HepG2 (cell line): ENCODE data around the gene ZNF491. TPM values are rescaled to one million over a fixed set of nuclear protein-coding genes. Genes with fewer than 3 reads are reported as not detected.
A peak's percentile ranks its signal among the peaks of the same experiment; 100 is the strongest.
"Not testable (repeated sequence)": the region's sequence is repeated elsewhere in the genome, so short reads cannot be mapped to it uniquely, and the experiment has no call there.

Experiments used
- ATAC-seq: fragments of 200-7000 bp; cut with Tn5 transposase; 3 replicates; pipeline ENCODE4 v1.9.1; 2020; ENCODE audit warnings: mild to moderate bottlenecking, moderate library complexity
- BruUV-seq: library from RNA; stranded (reverse); fragments of 400-500 nt; replicated peaks from 2 replicates; lab custom pipeline; 2021; lab: Mats Ljungman, UMichigan
- CTCF ChIA-PET: fragments of 300-600 bp; formaldehyde crosslinking; extraction: SDS; loops from one replicate; lab custom pipeline; 2021; ENCODE audit warnings: low total read pairs, inconsistent platforms, low intra/inter-chr PET ratio; lab: Yijun Ruan, JAX
- POLR2A ChIA-PET: fragments of 350-600 bp; sonication (Branson Sonifier 250); formaldehyde crosslinking; loops from one replicate; lab custom pipeline; 2020; ENCODE audit warnings: antibody characterized with exemption, inconsistent platforms; lab: Yijun Ruan, JAX
- DNase-seq: peaks from one replicate; pipeline ENCODE4 v3.0.0-alpha.2; 2015; ENCODE audit warnings: low spot score
- FAIRE-seq: peaks from 3 replicates; lab custom pipeline; 2011; peaks lifted over from hg19 to GRCh38; lab: Jason Lieb, UNC
- H2AFZ ChIP-seq: one replicate; pipeline ENCODE4 v1.6.1; 2011; ENCODE audit warnings: low read length, inconsistent platforms
- H3K27ac ChIP-seq: fragments of 300-600 bp; 3 replicates; pipeline ENCODE4 v1.8.0; 2011; ENCODE audit warnings: mixed run types, mild to moderate bottlenecking, mixed read lengths, low read length, inconsistent platforms; ENCODE audit not compliant: insufficient read depth; ENCODE audit errors: extremely low read length
- H3K27me3 ChIP-seq, 2 experiments: fragments of 200-600 bp in 1 of 2; 2 replicates in 1 of 2; 3 replicates in 1 of 2; pipeline versions ENCODE4 v1.6.0 to v1.8.0; 2011; ENCODE audit warnings: low read length in 2 of 2, mild to moderate bottlenecking in 2 of 2, moderate library complexity in 2 of 2, inconsistent platforms in 1 of 2; ENCODE audit not compliant: insufficient read depth in 2 of 2, control insufficient read depth in 1 of 2
- H3K36me3 ChIP-seq, 2 experiments: fragments of 200-600 bp in 1 of 2; replicated peaks in 1 of 2; 2 replicates in 1 of 2; 3 replicates in 1 of 2; pipeline versions ENCODE4 v1.5.1 to v1.8.0; 2011; ENCODE audit warnings: low read length in 2 of 2, inconsistent platforms in 1 of 2; ENCODE audit not compliant: insufficient read depth in 2 of 2, control insufficient read depth in 1 of 2
- H3K4me1 ChIP-seq: 2 replicates; pipeline ENCODE4 v1.5.1; 2012; ENCODE audit warnings: low read length, inconsistent platforms; ENCODE audit not compliant: insufficient read depth
- H3K4me2 ChIP-seq: 2 replicates; pipeline ENCODE4 v1.6.0; 2011; ENCODE audit warnings: low read depth, low read length, inconsistent platforms
- H3K4me3 ChIP-seq, 3 experiments: fragments of 200-600 bp in 1 of 3; sonication (generic), shearing (Covaris generic) in 1 of 3; replicated peaks in 1 of 3; 2 replicates each; pipeline ENCODE4 v1.5.1; 2011 to 2016; ENCODE audit warnings: low read length in 3 of 3, inconsistent platforms in 2 of 3, low read depth in 2 of 3, mild to moderate bottlenecking in 2 of 3, control low read depth in 1 of 3, mixed read lengths in 1 of 3; ENCODE audit not compliant: insufficient read depth in 1 of 3
- H3K79me2 ChIP-seq: one replicate; pipeline ENCODE4 v1.6.1; 2011; ENCODE audit warnings: low read length, inconsistent platforms; ENCODE audit not compliant: insufficient read depth
- H3K9ac ChIP-seq: 2 replicates; pipeline ENCODE4 v1.6.0; 2011; ENCODE audit warnings: mild to moderate bottlenecking, low read depth, low read length, inconsistent platforms; ENCODE audit not compliant: insufficient read depth
- H3K9me3 ChIP-seq: 2 replicates; pipeline ENCODE4 v1.5.1; 2012; ENCODE audit warnings: mild to moderate bottlenecking, low read length
- H4K20me1 ChIP-seq: 2 replicates; pipeline ENCODE4 v1.6.0; 2011; ENCODE audit warnings: inconsistent platforms, mild to moderate bottlenecking, low read length, moderate library complexity; ENCODE audit not compliant: insufficient read depth
- CEBPZ ChIP-seq: IDR thresholded peaks from 2 replicates; pipeline ENCODE4 v1.6.1; 2012; ENCODE audit warnings: low read length, improper control_type of control experiment
- CTCF ChIP-seq: sonication (generic); formaldehyde crosslinking; IDR thresholded peaks from 2 replicates; pipeline ENCODE4 v1.5.0; 2020; ENCODE audit warnings: mild to moderate bottlenecking, missing genetic modification reagents, moderate library complexity
- FOXA1 ChIP-seq, 2 experiments: fragments of 450-650 bp in 1 of 2; sonication (generic) in 1 of 2; formaldehyde crosslinking in 1 of 2; IDR thresholded peaks; 2 replicates each; pipeline versions ENCODE4 v1.4.0 to v1.6.1; 2016 to 2020; ENCODE audit warnings: missing genetic modification reagents in 1 of 2
- STAG1 ChIP-seq: sonication (generic); formaldehyde crosslinking; IDR thresholded peaks from 2 replicates; pipeline ENCODE4 v1.4.0; 2020; ENCODE audit warnings: missing genetic modification reagents
- ZNF362 ChIP-seq: sonication (generic); formaldehyde crosslinking; IDR thresholded peaks from 2 replicates; pipeline ENCODE4 v1.4.0; 2020; ENCODE audit warnings: missing genetic modification reagents, mild to moderate bottlenecking, borderline replicate concordance
- WGBS: methylation state at CpG from one replicate; pipeline ENCODE4 v1.1.6; 2017; ENCODE audit warnings: low lambda C conversion rate; 5-methylcytosine and 5-hydroxymethylcytosine counted together
- in situ Hi-C: cut with HindIII; loops from 2 replicates; pipeline ENCODE4 v1.10.0; 2017; ENCODE audit warnings: low pct_unique_long_range_greater_than_20kb; ENCODE audit not compliant: extremely low pct_ligation_motif_present
- intact Hi-C: fragments of 100-400 bp; cut with micrococcal nuclease; formaldehyde crosslinking; loops from one replicate; pipeline ENCODE4 v1.10.0; 2022; ENCODE audit not compliant: unreplicated experiment
- polyA plus RNA-seq, 8 experiments: library from polyadenylated mRNA; depleted of rRNA in 3 of 8; stranded (reverse) in 7 of 8; unstranded in 1 of 8; fragments of >200 nt; fragmentation: Illumina TruSeq in 4 of 8; extraction: Trizol in 4 of 8; gene quantifications; 2 replicates each; pipeline versions ENCODE4 v1.2.1 to v1.2.3, GENCODE V29; 2011 to 2016; ENCODE audit warnings: low read depth in 4 of 8, missing spikeins in 1 of 8, mixed read lengths in 1 of 8; ENCODE audit not compliant: insufficient read depth in 1 of 8
- total RNA-seq, 5 experiments: library from RNA; depleted of rRNA; stranded (reverse); fragments of >200 nt; fragmentation: Illumina TruSeq; extraction: Trizol; gene quantifications; 2 replicates each; pipeline ENCODE4 v1.2.3, GENCODE V29; 2016; ENCODE audit warnings: low read depth in 1 of 5

ZNF491 gene
- total and polyA plus RNA-seq, 2 of the 13 experiments (the other 11 are each of a cell fraction or from before 2014, with no cell fraction given) = 0.57 to 2.2 TPM

- TF ChIP-seq CEBPZ (no peak), ZNF362 (no peak), FOXA1 (IDR thresholded peaks at IDR 0.05) (no peak), FOXA1 (CRISPR knock-in tag; IDR thresholded peaks at IDR 0.05) (no peak)
- TF ChIP-seq, all 625 proteins: peak for 0
These were observed 23.3 kb downstream of the ZNF491 start (continued) for GRCh38 chr19:11821474-11822109.

- H3K4me3 ChIP-seq, CTCF ChIA-PET, H3K27me3 ChIP-seq, intact Hi-C loops, H3K9ac ChIP-seq, DNase-seq, H2AFZ ChIP-seq, POLR2A ChIA-PET, H3K9me3 ChIP-seq, H4K20me1 ChIP-seq, in situ Hi-C loops, H3K27ac ChIP-seq, H3K79me2 ChIP-seq, BruUV-seq, H3K4me1 ChIP-seq, H3K4me2 ChIP-seq: not testable (repeated sequence)
- ATAC-seq = peak; percentile 39; the same call in 1 of the 3 replicates
- TF ChIP-seq CTCF (CRISPR knock-in tag) = peak; percentile 32
- peak; percentile 27; the same call in 1 of the 2 replicates for TF ChIP-seq STAG1 (CRISPR knock-in tag)
- FAIRE-seq = peak; percentile 30
- H3K36me3 ChIP-seq = peaks cover 3 to 24% of the 10 kb centered on the region in 2 experiments
- WGBS = 88% methylated on average over 7 of the region's 7 CpGs
These were observed 30.9 kb downstream of the ZNF491 start for GRCh38 chr19:11828957-11829876.
